HepG2 (cell line): ENCODE data around the gene PPIG.
"Not testable (repeated sequence)": the region's sequence is repeated elsewhere in the genome, so short reads cannot be mapped to it uniquely, and the experiment has no call there.

ENCODE experiments used
- CTCF ChIP-seq: sonication (generic); formaldehyde crosslinking; IDR thresholded peaks from 2 replicates; pipeline ENCODE4 v1.5.0; 2020; ENCODE audit warnings: mild to moderate bottlenecking, missing genetic modification reagents, moderate library complexity
- DDIT3 ChIP-seq: sonication (generic); formaldehyde crosslinking; IDR thresholded peaks from 2 replicates; pipeline ENCODE4 v1.4.0; 2020; ENCODE audit warnings: mild to moderate bottlenecking, missing genetic modification reagents
- MYC ChIP-seq: sonication (generic); formaldehyde crosslinking; IDR thresholded peaks from 2 replicates; pipeline ENCODE4 v1.9.0; 2021; ENCODE audit warnings: missing genetic modification reagents, borderline replicate concordance
- PITX1 ChIP-seq: sonication (generic); formaldehyde crosslinking; IDR thresholded peaks from 2 replicates; pipeline ENCODE4 v1.5.1; 2020; ENCODE audit warnings: mild to moderate bottlenecking, missing genetic modification reagents
- YY1 ChIP-seq: IDR thresholded peaks from 2 replicates; pipeline ENCODE4 v1.6.1; 2011; ENCODE audit warnings: low read length, low read depth, moderate library complexity, mild to moderate bottlenecking; ENCODE audit not compliant: insufficient read depth, insufficient replicate concordance
- ZNF354B ChIP-seq: sonication (generic); formaldehyde crosslinking; IDR thresholded peaks from 2 replicates; pipeline ENCODE4 v1.8.0; 2022; ENCODE audit warnings: mild to moderate bottlenecking, missing genetic modification reagents

- not testable (repeated sequence) for TF ChIP-seq YY1; PITX1 (CRISPR knock-in tag); CTCF (CRISPR knock-in tag); DDIT3 (CRISPR knock-in tag); MYC (CRISPR knock-in tag); ZNF354B (CRISPR knock-in tag)
Observed at GRCh38 chr2:169562084-169562483, 22.1 kb upstream of the PPIG start.
